ENCODE measurements around the gene WDR26. TPM values are rescaled to one million over a fixed set of nuclear protein-coding genes. Genes with fewer than 3 reads are reported as not detected.
"Not testable (repeated sequence)": the region's sequence is repeated elsewhere in the genome, so short reads cannot be mapped to it uniquely, and the experiment has no call there.

The WDR26 gene
- 10 to 100 TPM; 27.2 to 46.8 (median 40.1) TPM for total RNA-seq
- long read RNA-seq, partial matches to known transcripts: 0 of 1 reads
- long read RNA-seq, other reads (novel, unspliced or antisense): 1 of 1 reads

DNA sequence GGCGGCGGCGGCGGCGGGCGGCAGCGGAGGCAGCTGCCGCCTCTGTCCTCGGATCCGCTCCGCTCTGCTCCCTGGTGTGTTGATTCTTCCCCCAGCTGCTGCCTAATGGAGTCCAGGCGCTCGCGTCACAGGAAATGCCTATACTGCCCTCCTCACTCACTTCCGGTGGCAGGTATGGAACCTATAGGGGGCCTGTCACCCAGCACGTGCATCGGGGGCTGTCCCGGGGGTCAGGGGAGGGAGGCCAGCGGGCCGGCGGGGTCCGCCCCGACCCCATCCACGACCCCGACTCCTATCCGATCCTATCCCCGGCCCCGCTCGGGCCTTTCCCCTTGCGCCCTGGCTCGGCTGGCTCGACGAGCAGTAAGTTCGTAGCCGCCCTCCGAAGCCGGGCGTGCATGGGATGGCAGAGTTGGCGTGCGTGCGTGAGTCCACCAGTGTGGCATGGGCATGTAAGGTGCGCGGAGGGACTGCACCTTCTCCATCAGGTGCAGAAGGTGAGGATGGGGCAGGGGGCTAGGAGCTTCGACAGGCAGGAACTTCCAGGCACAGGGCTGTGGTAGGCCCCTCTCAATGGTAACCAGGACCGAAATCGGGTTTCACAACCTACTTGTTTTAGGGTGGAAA lies at the start of gene WDR26:
TSS of gene WDR26 (minus strand) at position 107 of the 627 bp plus-strand sequence.
- peak; percentile 83 to 88 (median 86) for DNase-seq

DNA sequence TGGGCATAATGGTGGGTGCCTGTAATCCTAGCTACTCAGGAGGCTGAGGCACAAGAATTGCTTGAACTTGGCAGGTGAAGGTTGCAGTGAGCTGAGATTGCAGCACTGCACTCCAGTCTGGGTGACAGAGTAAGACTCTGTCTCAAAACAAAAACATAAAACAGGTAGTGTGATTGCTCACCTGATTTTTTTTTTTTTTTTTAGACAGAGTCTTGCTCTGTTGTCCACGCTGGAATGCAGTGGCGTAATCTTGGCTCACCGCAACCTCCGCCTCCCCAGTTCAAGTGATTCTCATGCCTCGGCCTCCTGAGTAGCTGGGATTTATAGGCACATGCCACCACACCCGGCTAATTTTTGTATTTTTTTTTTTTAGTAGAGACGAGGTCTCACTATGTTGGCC lies 48.6 kb upstream of the WDR26 start:
- H3K27ac ChIP-seq; H3K4me1 ChIP-seq; DNase-seq; H3K9me3 ChIP-seq; ATAC-seq; H3K36me3 ChIP-seq; H3K27me3 ChIP-seq; H3K4me3 ChIP-seq; intact Hi-C loops (cut with DNase I): not testable (repeated sequence)
- 95% methylated on average over 7 of the region's 7 CpGs for WGBS (ENCODE audit: insufficient coverage, low coverage, low lambda C conversion rate, missing lambda C conversion rate)

More for the DNA sequence above, at the start of gene WDR26:
- peaks cover 0 to 35% (median 18%) of the 10 kb centered on the region in 4 donors for H3K4me1 ChIP-seq
- peak; percentile 62 for TF ChIP-seq POLR2A (IDR thresholded peaks at IDR 0.05)
- TF ChIP-seq, protein P1, sequence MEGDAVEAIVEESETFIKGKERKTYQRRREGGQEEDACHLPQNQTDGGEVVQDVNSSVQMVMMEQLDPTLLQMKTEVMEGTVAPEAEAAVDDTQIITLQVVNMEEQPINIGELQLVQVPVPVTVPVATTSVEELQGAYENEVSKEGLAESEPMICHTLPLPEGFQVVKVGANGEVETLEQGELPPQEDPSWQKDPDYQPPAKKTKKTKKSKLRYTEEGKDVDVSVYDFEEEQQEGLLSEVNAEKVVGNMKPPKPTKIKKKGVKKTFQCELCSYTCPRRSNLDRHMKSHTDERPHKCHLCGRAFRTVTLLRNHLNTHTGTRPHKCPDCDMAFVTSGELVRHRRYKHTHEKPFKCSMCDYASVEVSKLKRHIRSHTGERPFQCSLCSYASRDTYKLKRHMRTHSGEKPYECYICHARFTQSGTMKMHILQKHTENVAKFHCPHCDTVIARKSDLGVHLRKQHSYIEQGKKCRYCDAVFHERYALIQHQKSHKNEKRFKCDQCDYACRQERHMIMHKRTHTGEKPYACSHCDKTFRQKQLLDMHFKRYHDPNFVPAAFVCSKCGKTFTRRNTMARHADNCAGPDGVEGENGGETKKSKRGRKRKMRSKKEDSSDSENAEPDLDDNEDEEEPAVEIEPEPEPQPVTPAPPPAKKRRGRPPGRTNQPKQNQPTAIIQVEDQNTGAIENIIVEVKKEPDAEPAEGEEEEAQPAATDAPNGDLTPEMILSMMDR (IDR thresholded peaks at IDR 0.05): no peak
- no peaks in the 10 kb centered on the region for H3K9me3 ChIP-seq
- peak; percentile 67 to 86 (median 80) for ATAC-seq
- 0% methylated on average over 9 of the region's 46 CpGs for WGBS (ENCODE audit: insufficient coverage, low coverage, low lambda C conversion rate, missing lambda C conversion rate)
- H3K27me3 ChIP-seq: no peaks in the 10 kb centered on the region
- peak within 1 kb of the TSS; percentile 89 to 95 (median 90) for H3K27ac ChIP-seq
- intact Hi-C loops (cut with DNase I): no loop called here
- H3K36me3 ChIP-seq: peaks cover 0 to 3% (median 0%) of the 10 kb centered on the region in 4 donors
- peak within 1 kb of the TSS; percentile 78 to 87 (median 85) for H3K4me3 ChIP-seq

DNA sequence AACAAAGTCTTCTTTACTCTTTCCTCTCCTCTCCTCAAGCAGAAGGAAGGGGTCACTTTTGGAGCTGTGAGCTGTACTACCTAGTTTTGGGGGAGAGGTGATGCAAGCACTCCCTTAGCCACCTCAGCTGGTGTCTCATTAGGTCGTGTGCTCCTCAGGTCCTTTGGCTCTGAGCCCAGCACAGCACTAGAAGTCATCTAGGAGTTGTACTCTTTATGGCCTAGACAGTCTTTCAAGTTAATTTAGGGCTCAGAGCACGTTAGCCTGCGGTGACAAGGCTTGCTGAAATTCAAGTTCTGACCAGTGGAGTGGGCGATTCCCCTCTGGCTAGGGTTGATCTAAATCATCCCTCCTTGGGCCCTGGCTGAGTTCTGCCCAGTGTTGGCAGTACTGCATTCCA lies 48.0 kb upstream of the WDR26 start:
- WGBS (ENCODE audit: insufficient coverage, low coverage, low lambda C conversion rate, missing lambda C conversion rate): no CpG with 5 or more reads among the region's 4 CpGs
- Histone ChIP-seq H3K9me3 (no peaks in the 10 kb centered on the region), H3K36me3 (no peaks in the 10 kb centered on the region), H3K4me3 (no peak overlapping the region), H3K4me1 (no peaks in the 10 kb centered on the region), H3K27ac (no peak overlapping the region), H3K27me3 (no peaks in the 10 kb centered on the region)
- no peak for DNase-seq
- no peak for TF ChIP-seq POLR2A (IDR thresholded peaks at IDR 0.05)
- TF ChIP-seq, protein P1 (IDR thresholded peaks at IDR 0.05): no peak
- ATAC-seq: no peak
- intact Hi-C loops (cut with DNase I): no loop called here

DNA sequence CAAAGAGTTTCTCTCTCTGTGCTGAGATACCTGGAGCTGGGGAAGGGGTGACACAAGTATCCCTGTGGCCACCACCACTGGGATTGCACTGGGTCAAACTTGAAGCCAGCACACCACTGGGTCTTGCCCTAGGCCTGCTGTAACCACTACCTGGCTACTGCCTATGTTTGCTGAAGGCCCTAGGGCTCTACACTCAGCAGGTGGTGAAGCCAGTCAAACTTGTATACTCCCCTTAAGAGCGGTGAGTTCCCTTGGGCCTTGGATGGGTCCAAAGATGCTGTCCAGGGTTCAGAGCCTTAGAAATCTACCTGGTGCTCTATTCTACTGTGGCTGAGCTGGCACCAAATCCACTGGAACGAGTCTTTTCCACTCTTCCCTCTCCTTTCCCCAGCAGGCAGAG lies 47.0 kb upstream of the WDR26 start:
- no peak overlapping the region for H3K4me3 ChIP-seq
- ATAC-seq: no peak
- no peaks in the 10 kb centered on the region for H3K4me1 ChIP-seq
- no peaks in the 10 kb centered on the region for H3K36me3 ChIP-seq
- TF ChIP-seq, protein P1 (IDR thresholded peaks at IDR 0.05): no peak
- TF ChIP-seq POLR2A (IDR thresholded peaks at IDR 0.05): no peak
- DNase-seq: no peak
- H3K27ac ChIP-seq: no peak overlapping the region
- 20% methylated on average over 1 of the region's 2 CpGs for WGBS (ENCODE audit: insufficient coverage, low coverage, low lambda C conversion rate, missing lambda C conversion rate)
- intact Hi-C loops (cut with DNase I): no loop called here
- H3K9me3 ChIP-seq: no peaks in the 10 kb centered on the region
- H3K27me3 ChIP-seq: no peaks in the 10 kb centered on the region

DNA sequence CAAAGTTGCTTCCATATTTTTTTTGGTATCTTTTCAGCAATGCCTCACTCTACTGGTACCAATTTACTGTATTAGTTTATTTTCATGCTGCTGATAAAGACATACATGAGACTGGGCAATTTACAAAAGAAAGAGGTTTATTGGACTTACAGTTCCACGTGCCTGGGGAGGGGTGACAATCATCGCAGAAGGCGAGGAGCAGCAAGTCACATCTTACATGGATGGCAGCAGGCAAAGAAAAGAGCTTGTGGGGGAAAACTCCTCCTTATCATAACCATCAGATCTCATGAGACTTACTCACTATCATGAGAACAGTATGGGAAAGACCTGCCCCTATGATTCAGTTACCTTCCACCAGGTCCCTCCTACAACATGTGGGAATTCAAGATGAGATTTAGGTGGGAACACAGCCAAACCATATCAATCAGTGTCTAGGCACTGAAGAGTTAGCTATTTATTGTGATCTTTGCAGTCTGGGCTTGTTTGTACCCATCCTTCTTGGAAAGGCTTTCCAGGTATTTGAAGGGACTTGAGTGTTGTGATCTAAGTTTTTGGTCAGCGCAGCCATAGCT lies 46.4 kb upstream of the WDR26 start:
- ATAC-seq; H3K4me3 ChIP-seq; DNase-seq; intact Hi-C loops (cut with DNase I); H3K27ac ChIP-seq; H3K4me1 ChIP-seq; H3K27me3 ChIP-seq; H3K36me3 ChIP-seq; H3K9me3 ChIP-seq: not testable (repeated sequence)
- 93% methylated on average over 3 of the region's 4 CpGs for WGBS (ENCODE audit: insufficient coverage, low coverage, low lambda C conversion rate, missing lambda C conversion rate)

DNA sequence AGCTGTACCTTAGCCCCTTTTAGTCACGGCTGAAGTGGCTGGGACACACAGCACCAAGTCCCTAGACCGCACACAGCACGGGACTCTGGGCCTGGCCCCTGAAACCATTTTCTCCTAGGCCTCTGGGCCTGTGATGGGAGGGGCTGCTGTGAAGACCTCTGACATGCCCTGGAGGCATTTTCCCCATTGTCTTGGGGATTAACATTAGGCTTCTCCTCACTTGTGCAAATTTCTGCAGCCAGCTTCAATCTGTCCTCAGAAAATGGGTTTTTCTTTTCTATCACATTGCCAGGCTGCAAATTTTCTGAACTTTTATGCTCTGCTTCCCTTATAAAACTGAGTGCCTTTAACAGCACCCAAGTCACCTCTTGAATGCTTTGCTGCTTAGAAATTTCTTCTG lies 45.6 kb upstream of the WDR26 start:
- whole genome bisulfite sequencing (ENCODE audit: insufficient coverage, low coverage, low lambda C conversion rate, missing lambda C conversion rate): no CpG with 5 or more reads among the region's 3 CpGs
- intact Hi-C loops (cut with DNase I); DNase-seq; H3K9me3 ChIP-seq; H3K4me3 ChIP-seq; ATAC-seq; H3K36me3 ChIP-seq; H3K27me3 ChIP-seq; H3K4me1 ChIP-seq; H3K27ac ChIP-seq: not testable (repeated sequence)

All from right lobe of liver (tissue), 6 donors.